Fibroblast of peridontal ligament (primary cell): Measurements from ENCODE around the gene FAR1.

ENCODE experiments used
- DNase-seq: peaks from one replicate; pipeline ENCODE4 v3.0.0-alpha.2; 2010; ENCODE audit errors: extremely low read depth

Gene FAR1

DNA sequence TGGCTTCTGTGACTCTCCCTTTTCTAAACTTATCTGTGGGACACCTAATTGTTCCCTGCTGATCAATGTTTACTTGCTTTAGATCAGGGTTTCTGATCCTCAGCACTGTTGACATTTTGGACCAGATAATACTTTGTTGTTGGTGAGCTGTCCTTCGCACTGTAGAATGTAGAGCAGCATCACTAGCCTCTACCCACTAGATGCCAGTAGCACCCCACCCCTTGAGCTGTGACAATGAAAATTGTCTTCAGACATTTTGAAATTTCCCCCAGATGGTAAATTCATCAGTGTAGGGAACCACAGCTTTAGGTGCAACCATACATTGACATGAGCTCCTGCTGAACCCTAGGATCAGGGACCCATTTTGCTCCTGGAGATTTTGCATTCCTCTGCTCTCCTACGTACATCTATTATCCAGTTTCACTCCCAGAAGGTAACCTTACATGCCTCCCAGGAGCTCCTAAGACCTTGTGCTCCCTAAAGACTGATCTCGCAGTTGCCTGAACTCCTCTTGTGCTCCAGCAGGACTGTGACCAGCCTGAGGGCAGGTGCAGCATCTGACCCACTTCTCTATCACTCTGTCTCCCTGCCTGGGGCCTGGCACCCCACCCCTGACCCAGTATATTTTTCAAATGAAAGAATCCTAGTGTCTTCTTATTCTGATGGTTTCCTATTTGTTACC is 107.8 kb downstream of the FAR1 start:
- DNase-seq, result peak; percentile 8

DNA sequence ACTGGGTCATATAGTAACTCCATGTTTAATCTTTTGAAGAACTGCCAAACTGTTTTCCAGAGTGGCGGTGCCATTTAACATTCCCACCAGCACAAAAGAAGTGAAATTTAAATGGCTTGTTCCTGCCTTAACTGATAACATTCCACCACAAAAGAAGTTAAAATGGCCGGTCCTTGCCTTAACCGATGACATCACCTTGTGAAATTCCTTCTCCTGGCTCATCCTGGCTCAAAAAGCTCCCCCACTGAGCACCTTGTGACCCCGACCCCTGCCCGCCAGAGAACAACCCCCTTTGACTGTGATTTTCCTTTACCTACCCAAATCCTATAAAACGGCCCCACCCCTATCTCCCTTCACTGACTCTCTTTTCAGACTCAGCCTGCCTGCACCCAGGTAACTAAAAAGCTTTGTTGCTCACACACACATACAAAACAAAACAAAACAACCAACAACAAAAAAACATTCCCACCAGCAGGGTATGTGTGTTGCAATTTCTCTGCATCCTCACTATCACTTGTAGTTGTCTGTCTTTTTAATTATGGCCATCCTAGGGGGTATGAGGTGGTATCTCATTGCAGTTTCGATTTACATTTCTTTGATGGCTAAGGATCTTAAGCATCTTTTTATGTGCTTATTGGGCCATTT is 109.0 kb downstream of the FAR1 start:
- no peak for DNase-seq

DNA sequence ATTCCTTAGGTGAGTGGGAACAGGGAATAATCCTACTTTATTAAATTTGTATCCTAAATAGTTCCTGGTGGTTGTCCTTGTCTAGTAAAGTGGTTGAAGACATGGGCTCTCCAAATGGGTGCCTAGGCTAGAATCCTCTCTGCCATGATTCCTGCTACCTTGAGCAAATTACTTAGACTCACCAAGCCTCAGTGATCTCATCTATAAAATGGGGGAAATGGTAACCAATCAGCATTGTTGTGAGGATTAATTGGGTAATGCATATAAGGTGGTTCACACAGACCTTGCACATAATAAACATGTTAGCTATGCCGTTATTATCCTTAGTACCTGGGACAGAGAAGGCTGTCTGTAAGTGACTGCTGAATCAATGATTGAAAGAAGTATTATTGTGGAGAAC is 109.9 kb downstream of the FAR1 start:
- DNase-seq, result no peak

DNA sequence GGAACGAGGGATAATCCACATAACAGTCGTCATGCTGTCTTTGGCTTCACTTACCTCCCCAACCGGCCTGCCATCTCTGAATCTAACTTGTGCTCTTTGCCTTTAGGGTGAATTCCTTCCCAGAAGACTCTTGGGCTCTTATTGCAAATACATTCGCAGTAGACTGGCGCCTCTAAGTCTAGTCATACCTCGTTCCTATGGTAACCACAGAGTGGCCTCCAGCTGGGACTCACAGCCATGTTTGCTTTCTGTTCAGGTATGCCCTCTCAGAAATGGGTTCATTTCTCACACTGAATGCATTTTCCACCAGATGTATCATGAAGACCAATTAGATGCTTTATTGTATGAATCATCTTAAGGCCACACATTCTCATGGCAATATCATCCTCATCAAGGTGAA is 112.7 kb downstream of the FAR1 start:
- DNase-seq, result no peak
